PC-9 (cell line): Measurements from ENCODE around the gene SUGP2.

Experiments used
- EZH2 ChIP-seq: fragments of 200-600 bp; sonication (generic); IDR thresholded peaks from 2 replicates; pipeline ENCODE4 v1.8.0; 2017; ENCODE audit warnings: antibody characterized with exemption, low read depth
- TF ChIP-seq, protein P1 (sequence below): fragments of 200-600 bp; sonication (generic); conservative IDR thresholded peaks from 2 replicates; pipeline ENCODE4 v1.6.1; 2017; ENCODE audit warnings: mixed run types, antibody characterized with exemption, mild to moderate bottlenecking, moderate library complexity

DNA sequence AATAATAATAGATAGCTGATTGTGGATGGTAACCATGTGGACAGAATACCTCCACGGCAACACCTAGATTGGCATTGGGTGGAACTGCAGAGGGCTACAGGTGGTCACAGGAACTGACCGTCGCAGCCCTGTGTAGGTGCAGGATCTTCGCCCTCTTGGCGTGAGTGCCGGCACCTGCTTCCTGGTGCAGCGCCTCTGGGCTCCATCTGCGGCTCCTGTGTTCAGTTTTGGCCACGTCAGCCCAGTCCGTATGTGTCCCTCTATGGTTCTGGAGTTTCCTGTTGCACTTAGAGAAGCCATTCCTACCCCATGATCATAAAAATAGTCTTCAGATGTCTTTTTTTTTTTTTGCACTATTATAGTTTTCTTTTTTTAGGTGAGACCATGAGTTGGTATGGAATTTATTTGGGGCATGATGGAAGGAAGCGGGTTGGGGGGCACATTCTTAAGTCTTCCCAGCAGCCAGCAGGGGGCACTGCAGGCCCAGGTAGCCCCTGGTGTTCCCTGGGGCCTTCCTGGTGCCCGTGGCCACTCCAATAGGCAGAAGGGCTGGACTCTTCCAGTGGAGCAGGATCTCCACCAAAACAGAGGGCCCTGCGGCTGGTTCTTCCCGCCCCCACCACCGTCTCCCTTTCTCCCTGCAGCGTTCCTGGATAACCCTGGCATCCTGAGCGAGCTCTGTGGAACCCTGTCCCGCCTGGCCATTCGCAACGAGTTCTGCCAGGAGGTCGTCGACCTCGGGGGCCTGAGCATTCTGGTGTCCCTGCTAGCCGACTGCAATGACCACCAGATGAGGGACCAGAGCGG lies 20.4 kb upstream of the SUGP2 start:
- no peak for TF ChIP-seq EZH2
- TF ChIP-seq, protein P1, sequence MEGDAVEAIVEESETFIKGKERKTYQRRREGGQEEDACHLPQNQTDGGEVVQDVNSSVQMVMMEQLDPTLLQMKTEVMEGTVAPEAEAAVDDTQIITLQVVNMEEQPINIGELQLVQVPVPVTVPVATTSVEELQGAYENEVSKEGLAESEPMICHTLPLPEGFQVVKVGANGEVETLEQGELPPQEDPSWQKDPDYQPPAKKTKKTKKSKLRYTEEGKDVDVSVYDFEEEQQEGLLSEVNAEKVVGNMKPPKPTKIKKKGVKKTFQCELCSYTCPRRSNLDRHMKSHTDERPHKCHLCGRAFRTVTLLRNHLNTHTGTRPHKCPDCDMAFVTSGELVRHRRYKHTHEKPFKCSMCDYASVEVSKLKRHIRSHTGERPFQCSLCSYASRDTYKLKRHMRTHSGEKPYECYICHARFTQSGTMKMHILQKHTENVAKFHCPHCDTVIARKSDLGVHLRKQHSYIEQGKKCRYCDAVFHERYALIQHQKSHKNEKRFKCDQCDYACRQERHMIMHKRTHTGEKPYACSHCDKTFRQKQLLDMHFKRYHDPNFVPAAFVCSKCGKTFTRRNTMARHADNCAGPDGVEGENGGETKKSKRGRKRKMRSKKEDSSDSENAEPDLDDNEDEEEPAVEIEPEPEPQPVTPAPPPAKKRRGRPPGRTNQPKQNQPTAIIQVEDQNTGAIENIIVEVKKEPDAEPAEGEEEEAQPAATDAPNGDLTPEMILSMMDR = peak; percentile 90
